A549 (cell line): ENCODE data around the gene NDRG4. TPM values are rescaled to one million over a fixed set of nuclear protein-coding genes. Genes with fewer than 3 reads are reported as not detected.

ENCODE experiments used
- ATAC-seq, 2 experiments: fragments of 200-7000 bp in 1 of 2; fragments of >200 bp in 1 of 2; cut with Nextera tagmentation in 1 of 2; cut with Tn5 transposase in 1 of 2; 3 replicates each; pipeline versions ENCODE4 v1.8.0 to v1.9.1; 2018 to 2020; ENCODE audit warnings: mild to moderate bottlenecking in 1 of 2, moderate library complexity in 1 of 2
- CTCF ChIA-PET: fragments of 300-600 bp; sonication (Branson Sonifier 250); formaldehyde crosslinking; extraction: SDS; loops from one replicate; lab custom pipeline; 2021; ENCODE audit warnings: antibody characterized with exemption, inconsistent platforms; lab: Yijun Ruan, JAX
- POLR2A ChIA-PET: fragments of 350-600 bp; formaldehyde crosslinking; extraction: SDS; loops from one replicate; lab custom pipeline; 2021; ENCODE audit warnings: antibody characterized with exemption, inconsistent platforms; lab: Yijun Ruan, JAX
- DNase-seq, 2 experiments: peaks; one replicate each; pipeline versions ENCODE4 v3.0.0 to v3.0.0-alpha.2; 2011 to 2016; ENCODE audit warnings: low read depth in 1 of 2, low spot score in 1 of 2
- FAIRE-seq: peaks from 2 replicates; lab custom pipeline; 2011; peaks lifted over from hg19 to GRCh38; lab: Jason Lieb, UNC
- H3K27ac ChIP-seq, 2 experiments: fragments of >200 bp; sonication (Bioruptor Twin); formaldehyde crosslinking; 3 replicates each; pipeline ENCODE4 v1.5.1; 2016 to 2017
- H3K4me1 ChIP-seq: fragments of >200 bp; sonication (Bioruptor Twin); formaldehyde crosslinking; 3 replicates; pipeline ENCODE4 v1.6.1; 2016
- H3K4me2 ChIP-seq: fragments of >200 bp; sonication (Bioruptor Twin); formaldehyde crosslinking; 3 replicates; pipeline ENCODE4 v1.6.1; 2016
- H3K4me3 ChIP-seq: fragments of >200 bp; sonication (Bioruptor Twin); formaldehyde crosslinking; 3 replicates; pipeline ENCODE4 v1.5.1; 2016
- H3K9me3 ChIP-seq: fragments of >200 bp; sonication (Bioruptor Twin); formaldehyde crosslinking; 3 replicates; pipeline ENCODE4 v1.6.1; 2016
- CBX2 ChIP-seq: fragments of 200-600 bp; sonication (generic); IDR thresholded peaks from 2 replicates; pipeline ENCODE4 v1.6.1; 2016; ENCODE audit warnings: low read depth, mild to moderate bottlenecking, borderline replicate concordance
- CEBPB ChIP-seq, 2 experiments: fragments of >200 bp in 1 of 2; sonication (Bioruptor Twin) in 1 of 2; formaldehyde crosslinking in 1 of 2; IDR thresholded peaks; 2 replicates each; pipeline ENCODE4 v1.6.1; 2012 to 2016
- CHD2 ChIP-seq: fragments of 150-350 bp; IDR thresholded peaks from 2 replicates; pipeline ENCODE4 v1.6.1; 2014; ENCODE audit warnings: low read length; ENCODE audit not compliant: partially characterized antibody
- CHD4 ChIP-seq: fragments of 200-600 bp; sonication (generic); IDR thresholded peaks from 2 replicates; pipeline ENCODE4 v1.6.1; 2016; ENCODE audit warnings: antibody characterized with exemption, mild to moderate bottlenecking, borderline replicate concordance
- CTCF ChIP-seq: fragments of >200 bp; sonication (Bioruptor Twin); formaldehyde crosslinking; IDR thresholded peaks from 3 replicates; pipeline ENCODE4 v1.5.1; 2016
- E2F6 ChIP-seq: IDR thresholded peaks from 2 replicates; pipeline ENCODE4 v1.6.1; 2012; ENCODE audit warnings: low read depth, borderline replicate concordance
- EHF ChIP-seq: fragments of 250-450 bp; sonication (Bioruptor Pico); IDR thresholded peaks from 2 replicates; pipeline ENCODE4 v1.5.0; 2020; ENCODE audit warnings: mild to moderate bottlenecking
- ELK1 ChIP-seq: fragments of 150-350 bp; IDR thresholded peaks from 2 replicates; pipeline ENCODE4 v1.6.1; 2014; ENCODE audit warnings: low read depth, mild to moderate bottlenecking, low read length
- ESRRA ChIP-seq: fragments of 150-350 bp; IDR thresholded peaks from 2 replicates; pipeline ENCODE4 v1.6.1; 2014; ENCODE audit warnings: mild to moderate bottlenecking, low read length, borderline replicate concordance
- FOSL2 ChIP-seq, 2 experiments: fragments of 450-650 bp in 1 of 2; fragments of >200 bp in 1 of 2; sonication (Bioruptor Twin) in 1 of 2; formaldehyde crosslinking; IDR thresholded peaks; 2 replicates each; pipeline versions ENCODE4 v1.5.0 to v1.6.1; 2016 to 2020; ENCODE audit warnings: mild to moderate bottlenecking in 1 of 2, moderate library complexity in 1 of 2
- FOXS1 ChIP-seq: fragments of 250-450 bp; sonication (Bioruptor Pico); IDR thresholded peaks from 2 replicates; pipeline ENCODE4 v1.5.0; 2020; ENCODE audit warnings: mild to moderate bottlenecking, moderate library complexity
- GATA3 ChIP-seq: IDR thresholded peaks from 2 replicates; pipeline ENCODE4 v1.6.1; 2012; ENCODE audit warnings: borderline replicate concordance
- HMGXB4 ChIP-seq: fragments of 250-450 bp; sonication (Bioruptor Pico); IDR thresholded peaks from 2 replicates; pipeline ENCODE4 v1.5.0; 2021; ENCODE audit warnings: mild to moderate bottlenecking, moderate library complexity, borderline replicate concordance
- HOXB5 ChIP-seq: fragments of 250-450 bp; sonication (Bioruptor Pico); IDR thresholded peaks from 2 replicates; pipeline ENCODE4 v1.5.0; 2020; ENCODE audit warnings: mild to moderate bottlenecking, moderate library complexity
- JUN ChIP-seq, 2 experiments: fragments of >200 bp; sonication (Bioruptor Twin); formaldehyde crosslinking; IDR thresholded peaks; 2 replicates in 1 of 2; 3 replicates in 1 of 2; pipeline ENCODE4 v1.6.1; 2016 to 2017
- JUNB ChIP-seq: fragments of >200 bp; sonication (Bioruptor Twin); formaldehyde crosslinking; IDR thresholded peaks from 2 replicates; pipeline ENCODE4 v1.6.1; 2016
- KDM5A ChIP-seq: fragments of 200-600 bp; sonication (generic); IDR thresholded peaks from 2 replicates; pipeline ENCODE4 v1.6.1; 2016; ENCODE audit warnings: antibody characterized with exemption, mild to moderate bottlenecking
- MAFK ChIP-seq: fragments of 450-650 bp; IDR thresholded peaks from 2 replicates; pipeline ENCODE4 v1.6.1; 2014; ENCODE audit not compliant: partially characterized antibody
- MAX ChIP-seq: IDR thresholded peaks from 2 replicates; pipeline ENCODE4 v1.6.1; 2012
- PBX3 ChIP-seq: IDR thresholded peaks from 2 replicates; pipeline ENCODE4 v1.6.1; 2012
- POLR2AphosphoS2 ChIP-seq: conservative IDR thresholded peaks from 2 replicates; pipeline ENCODE4 v1.6.1; 2012; ENCODE audit warnings: low read length, improper control_type of control experiment, inconsistent platforms
- RAD21 ChIP-seq, 2 experiments: fragments of >200 bp in 1 of 2; sonication (Bioruptor Twin) in 1 of 2; formaldehyde crosslinking in 1 of 2; IDR thresholded peaks in 1 of 2; conservative IDR thresholded peaks in 1 of 2; 2 replicates in 1 of 2; 3 replicates in 1 of 2; pipeline ENCODE4 v1.6.1; 2012 to 2018; ENCODE audit warnings: inconsistent platforms in 1 of 2
- REST ChIP-seq: fragments of 200-600 bp; sonication (generic); IDR thresholded peaks from 2 replicates; pipeline ENCODE4 v1.6.1; 2016; ENCODE audit warnings: antibody characterized with exemption, mild to moderate bottlenecking, moderate library complexity
- SMC3 ChIP-seq: fragments of >200 bp; sonication (Bioruptor Twin); formaldehyde crosslinking; IDR thresholded peaks from 3 replicates; pipeline ENCODE4 v1.6.1; 2018; ENCODE audit warnings: inconsistent platforms
- SREBF2 ChIP-seq: fragments of 450-650 bp; IDR thresholded peaks from 2 replicates; pipeline ENCODE4 v1.6.1; 2014; ENCODE audit warnings: mild to moderate bottlenecking, moderate library complexity
- TP53 ChIP-seq: fragments of 250-450 bp; sonication (Bioruptor Pico); IDR thresholded peaks from 2 replicates; pipeline ENCODE4 v1.5.0; 2021; ENCODE audit warnings: mild to moderate bottlenecking, moderate library complexity
- ZSCAN20 ChIP-seq: fragments of 250-450 bp; sonication (Bioruptor Pico); IDR thresholded peaks from 2 replicates; pipeline ENCODE4 v1.8.0; 2022; ENCODE audit warnings: mild to moderate bottlenecking, moderate library complexity
- WGBS: methylation state at CpG from one replicate; pipeline ENCODE4 v1.1.6; 2017; ENCODE audit errors: missing lambda C conversion rate; 5-methylcytosine and 5-hydroxymethylcytosine counted together
- polyA plus RNA-seq, 4 experiments: library from polyadenylated mRNA; depleted of rRNA in 3 of 4; stranded (reverse); fragments of >200 nt; fragmentation: RNase III in 1 of 4; extraction: RNeasy Plus Mini Kit Qiagen cat#74134 plus additional on column Dnase treatment in 1 of 4; gene quantifications; 2 replicates in 3 of 4; 3 replicates in 1 of 4; pipeline ENCODE4 v1.2.3, GENCODE V29; 2011 to 2017

The NDRG4 gene
- polyA plus RNA-seq, 2 of the 4 experiments (the other 2 are of a cell fraction) = 8.1 to 21.3 TPM

GRCh38 chr16:58451945-58452401, 48.0 kb upstream of the NDRG4 start:
- Histone ChIP-seq H3K27ac (peak overlapping the region; percentile 61 to 79), H3K4me1 (peaks cover 45% of the 10 kb centered on the region), H3K9me3 (no peaks in the 10 kb centered on the region), H3K4me3 (no peak overlapping the region), H3K4me2 (peak overlapping the region; percentile 64)
- DNase-seq (peak; percentile 32 to 90), ATAC-seq (peak; percentile 88 to 90), FAIRE-seq (no peak)
- ChIA-PET CTCF (interaction anchor here (0.8 to 2.8 kb wide), 5 partner anchors 10 to 115 kb away, joined by 3 to 11 read pairs (median 5); no protein-coding TSS in a partner anchor), POLR2A (interaction anchor here (0.7 kb wide), 1 partner anchor 59 kb away, joined by 3 read pairs; the partner anchor contains the start of gene GINS3)
- 11% methylated on average over 1 of the region's 1 CpG for WGBS
- TF ChIP-seq JUNB (peak; percentile 56; the same call in 1 of the 2 replicates), CBX2 (no peak), E2F6 (no peak), EHF (no peak), ELK1 (no peak), HMGXB4 (CRISPR knock-in tag) (no peak), ESRRA (no peak), ZSCAN20 (no peak), POLR2AphosphoS2 (no peak), GATA3 (peak; percentile 83), CEBPB (IDR thresholded peaks at IDR 0.05) (0 out of 4 replicates have a peak, but pooled peaks of 1 of the 2 experiments have one; percentile 28), MAFK (peak; percentile 18), SREBF2 (no peak), FOSL2 (IDR thresholded peaks at IDR 0.05) (peak; percentile 25), FOSL2 (CRISPR knock-in tag; IDR thresholded peaks at IDR 0.05) (peak; percentile 80), KDM5A (no peak), JUN (IDR thresholded peaks at IDR 0.05) (0 out of 5 replicates have a peak, but pooled peaks of 1 of the 2 experiments have one; percentile 33), CHD4 (no peak), TP53 (no peak), CTCF (peak; percentile 33; the same call in 2 of the 3 replicates), HOXB5 (peak; percentile 87), MAX (no peak; the same call in 1 of the 2 replicates), RAD21 (conservative IDR thresholded peaks at IDR 0.05 in 1 of 2, IDR thresholded peaks at IDR 0.05 in 1 of 2) (peak; percentile 32 to 33; a peak in 3 of 5 replicates), REST (no peak), FOXS1 (0 out of 2 replicates have a peak, but pooled peaks have one; percentile 60), PBX3 (peak; percentile 66; the same call in 1 of the 2 replicates), SMC3 (0 out of 3 replicates have a peak, but pooled peaks have one; percentile 18), CHD2 (no peak)
